Glutamatergic neuron (in vitro differentiated cells): ENCODE data around the gene EIF4E3. TPM values are rescaled to one million over a fixed set of nuclear protein-coding genes. Genes with fewer than 3 reads are reported as not detected.

Experiments
- DNase-seq: peaks from one replicate; pipeline ENCODE4 v3.0.0; 2022
- H3K27ac Mint-ChIP-seq: one replicate; pipeline ENCODE4 v1.8.0; 2020; ENCODE audit warnings: mild to moderate bottlenecking, mixed read lengths, inconsistent platforms; ENCODE audit not compliant: unreplicated experiment
- H3K27me3 Mint-ChIP-seq: one replicate; pipeline ENCODE4 v1.8.0; 2020; ENCODE audit warnings: mild to moderate bottlenecking, moderate library complexity, mixed read lengths, inconsistent platforms; ENCODE audit not compliant: unreplicated experiment
- H3K36me3 Mint-ChIP-seq: one replicate; pipeline ENCODE4 v1.8.0; 2020; ENCODE audit warnings: mild to moderate bottlenecking, mixed read lengths, inconsistent platforms; ENCODE audit not compliant: unreplicated experiment
- H3K4me1 Mint-ChIP-seq: one replicate; pipeline ENCODE4 v1.8.0; 2020; ENCODE audit warnings: mild to moderate bottlenecking, low read depth, mixed read lengths, inconsistent platforms; ENCODE audit not compliant: unreplicated experiment
- H3K4me3 Mint-ChIP-seq: one replicate; pipeline ENCODE4 v1.8.0; 2020; ENCODE audit warnings: mild to moderate bottlenecking, mixed read lengths, inconsistent platforms; ENCODE audit not compliant: unreplicated experiment
- H3K9me3 Mint-ChIP-seq: one replicate; pipeline ENCODE4 v1.8.0; 2020; ENCODE audit warnings: mild to moderate bottlenecking, moderate library complexity, mixed read lengths, inconsistent platforms; ENCODE audit not compliant: unreplicated experiment
- CTCF ChIP-seq: fragments of 200-600 bp; sonication (generic); IDR thresholded peaks from one replicate; pipeline ENCODE4 v1.5.0; 2021; ENCODE audit not compliant: partially characterized antibody, unreplicated experiment
- total RNA-seq: library from RNA; stranded (reverse); fragmentation: NEBNext Ultra II Directional; extraction: Animal tissue kit (Norgen Biotek cat#: 25700); gene quantifications from one replicate; pipeline ENCODE4 v1.2.1, GENCODE V29; 2021; ENCODE audit not compliant: unreplicated experiment

EIF4E3 gene
- total RNA-seq, 1 donor from 2014 or later = 21.9 TPM

DNA sequence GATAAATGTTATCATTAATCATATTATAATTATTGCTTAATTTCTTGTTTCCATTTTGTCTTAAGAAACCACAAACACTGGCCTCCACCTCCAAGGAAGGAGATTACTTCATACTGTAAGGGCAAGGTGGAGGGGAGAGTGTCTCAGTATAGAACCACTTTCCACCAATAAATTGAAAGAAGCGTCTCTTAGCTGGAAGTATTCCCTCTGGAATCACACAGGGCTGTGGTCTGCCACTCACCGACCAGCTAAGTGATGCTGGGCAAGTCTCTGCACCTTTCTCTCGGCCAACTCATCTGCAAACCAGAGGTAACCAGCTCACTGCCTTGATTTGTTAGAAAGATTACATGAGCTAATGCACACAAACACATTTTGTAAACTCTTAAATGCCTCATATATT lies 63.1 kb downstream of the EIF4E3 start:
- H3K27me3 Mint-ChIP-seq = no peaks in the 10 kb centered on the region
- H3K9me3 Mint-ChIP-seq = peaks cover 9% of the 10 kb centered on the region
- no peak for TF ChIP-seq CTCF
- H3K27ac Mint-ChIP-seq = no peak overlapping the region
- DNase-seq = no peak
- H3K36me3 Mint-ChIP-seq = peaks cover 17% of the 10 kb centered on the region
- H3K4me3 Mint-ChIP-seq = no peak overlapping the region
- peaks cover 16% of the 10 kb centered on the region for H3K4me1 Mint-ChIP-seq

DNA sequence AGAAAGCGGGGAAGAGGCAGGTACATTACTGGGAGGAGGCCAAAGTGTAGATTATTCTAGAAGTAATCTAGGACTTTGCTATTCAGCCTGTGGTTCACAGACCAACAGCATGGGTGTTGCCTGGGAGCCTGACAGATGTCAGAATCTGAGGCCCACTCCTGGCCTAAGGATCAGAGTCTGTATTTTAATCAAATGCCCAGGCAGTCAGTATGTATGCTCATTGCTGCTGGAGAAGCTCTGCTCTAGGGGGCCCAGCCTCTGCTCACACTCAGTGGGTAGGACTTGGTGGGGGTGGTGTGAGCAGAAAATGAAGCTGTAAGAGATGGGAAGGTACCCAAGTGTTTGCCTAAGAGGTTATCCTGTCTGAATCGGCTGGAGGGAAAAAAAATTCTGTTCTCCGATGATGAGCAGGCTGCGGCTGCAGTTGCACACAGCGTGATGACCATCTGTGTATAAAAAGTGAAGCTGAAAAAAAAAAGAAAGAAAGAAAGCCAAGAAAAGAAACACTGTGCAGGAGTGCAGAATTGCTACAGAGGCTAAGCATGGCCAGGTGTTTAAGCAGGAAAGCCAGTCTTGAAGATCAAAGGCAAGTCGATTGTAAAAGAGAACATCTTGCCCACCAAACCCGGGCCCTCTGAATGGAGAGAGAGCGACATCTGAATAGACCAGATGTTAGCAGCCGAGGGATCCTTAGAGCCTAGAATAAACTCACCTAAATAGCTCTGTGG lies 65.2 kb downstream of the EIF4E3 start:
- peak overlapping the region; percentile 9 for H3K27ac Mint-ChIP-seq
- peak overlapping the region; percentile 30 for H3K4me3 Mint-ChIP-seq
- peaks cover 6% of the 10 kb centered on the region for H3K9me3 Mint-ChIP-seq
- peaks cover 16% of the 10 kb centered on the region for H3K4me1 Mint-ChIP-seq
- DNase-seq = no peak
- no peaks in the 10 kb centered on the region for H3K27me3 Mint-ChIP-seq
- TF ChIP-seq CTCF = no peak
- H3K36me3 Mint-ChIP-seq = peaks cover 5% of the 10 kb centered on the region

DNA sequence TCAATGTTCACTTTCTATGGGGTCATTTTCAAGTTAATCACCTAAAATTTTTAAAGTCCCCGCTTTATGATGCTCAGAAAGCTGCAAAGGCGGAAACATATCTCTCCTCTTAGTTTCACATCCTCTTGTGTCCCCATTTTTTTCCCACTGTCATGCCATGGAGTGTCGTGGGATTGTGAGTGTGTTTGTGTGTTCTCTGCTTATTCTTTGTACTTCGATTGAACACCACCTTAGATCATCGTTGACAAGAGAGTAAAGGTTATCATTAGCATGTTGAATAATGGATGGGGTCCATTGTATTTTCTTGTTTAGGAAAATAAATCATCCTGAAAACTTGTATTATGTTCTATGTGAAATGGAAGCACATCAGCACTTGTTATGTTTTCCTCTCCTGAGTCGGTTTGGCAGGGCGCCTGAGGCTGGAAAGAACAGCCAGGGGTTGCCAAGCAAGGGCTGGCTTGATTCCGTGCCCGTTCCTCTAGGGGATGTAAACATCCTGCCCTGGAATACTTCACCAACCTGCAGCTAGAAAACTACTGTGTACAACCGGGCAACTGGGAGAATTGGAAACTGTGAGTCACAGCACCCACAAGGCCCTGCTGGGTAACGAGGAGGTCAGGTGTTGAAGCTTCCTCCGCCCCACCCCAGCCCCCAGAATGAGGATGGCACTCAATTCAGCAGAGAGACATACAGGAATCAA lies 67.2 kb downstream of the EIF4E3 start:
- Mint-ChIP-seq H3K27ac (no peak overlapping the region), H3K27me3 (no peaks in the 10 kb centered on the region), H3K4me1 (peaks cover 16% of the 10 kb centered on the region), H3K9me3 (peaks cover 6% of the 10 kb centered on the region), H3K36me3 (no peaks in the 10 kb centered on the region), H3K4me3 (no peak overlapping the region)
- TF ChIP-seq CTCF = no peak
- no peak for DNase-seq

GRCh38 chr3:71655061-71655460 lies 70.1 kb downstream of the EIF4E3 start:
- Mint-ChIP-seq H3K4me3 (no peak overlapping the region), H3K27me3 (no peaks in the 10 kb centered on the region), H3K4me1 (peaks cover 7% of the 10 kb centered on the region), H3K9me3 (peaks cover 4% of the 10 kb centered on the region), H3K36me3 (no peaks in the 10 kb centered on the region), H3K27ac (no peak overlapping the region)
- TF ChIP-seq CTCF = no peak
- DNase-seq = no peak

GRCh38 chr3:71653414-71653807 lies 71.8 kb downstream of the EIF4E3 start:
- H3K27me3 Mint-ChIP-seq = peaks cover 2% of the 10 kb centered on the region
- no peak overlapping the region for H3K4me3 Mint-ChIP-seq
- no peak overlapping the region for H3K27ac Mint-ChIP-seq
- H3K36me3 Mint-ChIP-seq = no peaks in the 10 kb centered on the region
- H3K4me1 Mint-ChIP-seq = no peaks in the 10 kb centered on the region
- no peak for DNase-seq
- no peak for TF ChIP-seq CTCF
- no peaks in the 10 kb centered on the region for H3K9me3 Mint-ChIP-seq
